SU-DHL-6 (cell line): ENCODE results near the gene NKPD1.

ENCODE experiments used
- H2AFZ ChIP-seq: fragments of 200-600 bp; sonication (generic); 2 replicates; pipeline ENCODE4 v1.6.1; 2014; ENCODE audit warnings: low read depth, mild to moderate bottlenecking, moderate library complexity, mixed read lengths, antibody characterized with exemption, low read length; ENCODE audit not compliant: severe bottlenecking
- H3F3A ChIP-seq: fragments of 200-600 bp; shearing (Covaris generic); 2 replicates; pipeline ENCODE4 v1.6.0; 2016; ENCODE audit warnings: antibody characterized with exemption, mild to moderate bottlenecking; ENCODE audit not compliant: insufficient read depth
- H3K27ac ChIP-seq: fragments of 200-600 bp; sonication (generic); 2 replicates; pipeline ENCODE4 v1.5.1; 2016; ENCODE audit warnings: low read depth, mild to moderate bottlenecking, low read length, moderate library complexity, mixed read lengths
- H3K27me3 ChIP-seq: fragments of 200-600 bp; sonication (generic), shearing (Covaris generic); 2 replicates; pipeline ENCODE4 v1.6.0; 2014; ENCODE audit warnings: mild to moderate bottlenecking, low read length
- H3K36me3 ChIP-seq: fragments of 200-600 bp; sonication (generic); 2 replicates; pipeline ENCODE4 v1.6.1; 2014; ENCODE audit warnings: mild to moderate bottlenecking, low read length, mixed read lengths
- H3K4me2 ChIP-seq: fragments of 300-600, 200-600 bp; shearing (Covaris generic), sonication (generic); 2 replicates; pipeline ENCODE4 v1.6.0; 2014; ENCODE audit warnings: low read length, low read depth, mild to moderate bottlenecking; ENCODE audit not compliant: poor library complexity, severe bottlenecking
- H3K4me3 ChIP-seq: fragments of 200-600 bp; sonication (generic); 2 replicates; pipeline ENCODE4 v1.5.1; 2014; ENCODE audit warnings: antibody characterized with exemption, low read length, mild to moderate bottlenecking, mixed read lengths; ENCODE audit not compliant: insufficient read depth, poor library complexity, severe bottlenecking
- H3K79me2 ChIP-seq: fragments of 200-600 bp; sonication (generic); 2 replicates; pipeline ENCODE4 v1.6.1; 2014; ENCODE audit warnings: mild to moderate bottlenecking, low read length, moderate library complexity; ENCODE audit not compliant: insufficient read depth
- H3K9ac ChIP-seq: fragments of 200-600 bp; sonication (generic); 2 replicates; pipeline ENCODE4 v1.7.0; 2014; ENCODE audit warnings: mild to moderate bottlenecking, low read length
- H3K9me2 ChIP-seq: fragments of 200-600 bp; sonication (generic); replicated peaks from 2 replicates; pipeline ENCODE4 v1.6.1; 2014; ENCODE audit warnings: low read length; ENCODE audit not compliant: insufficient read depth
- H3K9me3 ChIP-seq: fragments of 200-600 bp; sonication (generic); 2 replicates; pipeline ENCODE4 v1.6.1; 2014; ENCODE audit warnings: low read length, mixed read lengths; ENCODE audit not compliant: insufficient read depth
- H4K20me1 ChIP-seq: fragments of 200-600 bp; sonication (generic); 2 replicates; pipeline ENCODE4 v1.6.1; 2014; ENCODE audit warnings: low read depth, mild to moderate bottlenecking, antibody characterized with exemption, low read length, moderate library complexity, mixed read lengths
- EZH2phosphoT487 ChIP-seq: fragments of 200-600 bp; sonication (generic), shearing (Covaris generic); conservative IDR thresholded peaks from 2 replicates; pipeline ENCODE4 v1.6.1; 2018; ENCODE audit warnings: mild to moderate bottlenecking, antibody characterized with exemption, low read length, moderate library complexity, mixed read lengths
- TF ChIP-seq, protein P1 (sequence below): fragments of 200-600 bp; sonication (generic); IDR thresholded peaks from one replicate; pipeline ENCODE4 v1.5.1; 2017; ENCODE audit warnings: antibody characterized with exemption, mild to moderate bottlenecking, low read length, moderate library complexity; ENCODE audit not compliant: insufficient read depth, poor library complexity, severe bottlenecking

Gene NKPD1

GRCh38 chr19:45130888-45131615 is 29.7 kb downstream of the NKPD1 start:
- Histone ChIP-seq H3F3A (no peaks in the 10 kb centered on the region), H3K27me3 (no peaks in the 10 kb centered on the region), H3K27ac (no peak overlapping the region), H3K36me3 (no peaks in the 10 kb centered on the region), H2AFZ (no peak overlapping the region), H3K9me3 (no peaks in the 10 kb centered on the region), H3K9ac (no peak overlapping the region), H3K4me3 (no peak overlapping the region), H3K9me2 (no peaks in the 10 kb centered on the region), H3K4me2 (no peak overlapping the region), H3K79me2 (peaks cover 19% of the 10 kb centered on the region), H4K20me1 (no peaks in the 10 kb centered on the region; the same call in 1 of the 2 replicates)
- TF ChIP-seq, protein P1, sequence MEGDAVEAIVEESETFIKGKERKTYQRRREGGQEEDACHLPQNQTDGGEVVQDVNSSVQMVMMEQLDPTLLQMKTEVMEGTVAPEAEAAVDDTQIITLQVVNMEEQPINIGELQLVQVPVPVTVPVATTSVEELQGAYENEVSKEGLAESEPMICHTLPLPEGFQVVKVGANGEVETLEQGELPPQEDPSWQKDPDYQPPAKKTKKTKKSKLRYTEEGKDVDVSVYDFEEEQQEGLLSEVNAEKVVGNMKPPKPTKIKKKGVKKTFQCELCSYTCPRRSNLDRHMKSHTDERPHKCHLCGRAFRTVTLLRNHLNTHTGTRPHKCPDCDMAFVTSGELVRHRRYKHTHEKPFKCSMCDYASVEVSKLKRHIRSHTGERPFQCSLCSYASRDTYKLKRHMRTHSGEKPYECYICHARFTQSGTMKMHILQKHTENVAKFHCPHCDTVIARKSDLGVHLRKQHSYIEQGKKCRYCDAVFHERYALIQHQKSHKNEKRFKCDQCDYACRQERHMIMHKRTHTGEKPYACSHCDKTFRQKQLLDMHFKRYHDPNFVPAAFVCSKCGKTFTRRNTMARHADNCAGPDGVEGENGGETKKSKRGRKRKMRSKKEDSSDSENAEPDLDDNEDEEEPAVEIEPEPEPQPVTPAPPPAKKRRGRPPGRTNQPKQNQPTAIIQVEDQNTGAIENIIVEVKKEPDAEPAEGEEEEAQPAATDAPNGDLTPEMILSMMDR: peak; percentile 21
- TF ChIP-seq EZH2phosphoT487: no peak

GRCh38 chr19:45130236-45130635 is 30.5 kb downstream of the NKPD1 start:
- Histone ChIP-seq H3K79me2 (peaks cover 26% of the 10 kb centered on the region), H3K27ac (no peak overlapping the region), H4K20me1 (no peaks in the 10 kb centered on the region; the same call in 1 of the 2 replicates), H3K27me3 (no peaks in the 10 kb centered on the region), H3K4me3 (no peak overlapping the region), H2AFZ (no peak overlapping the region), H3K9ac (no peak overlapping the region), H3F3A (no peaks in the 10 kb centered on the region), H3K9me2 (no peaks in the 10 kb centered on the region), H3K4me2 (no peak overlapping the region), H3K36me3 (no peaks in the 10 kb centered on the region), H3K9me3 (no peaks in the 10 kb centered on the region)
- TF ChIP-seq, protein P1: no peak
- TF ChIP-seq EZH2phosphoT487: no peak

GRCh38 chr19:45128806-45129205 is 32.0 kb downstream of the NKPD1 start:
- Histone ChIP-seq H3K27me3 (no peaks in the 10 kb centered on the region), H3K4me3 (no peak overlapping the region), H3K36me3 (no peaks in the 10 kb centered on the region)

More at GRCh38 chr19:45128806-45129205, 32.0 kb downstream of the NKPD1 start:
- no peak overlapping the region for H3K27ac ChIP-seq
- H4K20me1 ChIP-seq: no peaks in the 10 kb centered on the region; the same call in 1 of the 2 replicates
- no peak for TF ChIP-seq EZH2phosphoT487
- TF ChIP-seq, protein P1: no peak
- H2AFZ ChIP-seq: no peak overlapping the region
- H3F3A ChIP-seq: no peaks in the 10 kb centered on the region
- no peak overlapping the region for H3K4me2 ChIP-seq
- no peaks in the 10 kb centered on the region for H3K9me3 ChIP-seq
- H3K79me2 ChIP-seq: peaks cover 31% of the 10 kb centered on the region
- H3K9ac ChIP-seq: no peak overlapping the region
- H3K9me2 ChIP-seq: no peaks in the 10 kb centered on the region
